DMS79 treated with DMSO at 0.1 percent for 48 hours (cell line): ENCODE measurements around the gene METAP1D.
A peak's percentile ranks its signal among the peaks of the same experiment; 100 is the strongest.

Experiments used
- DNase-seq: peaks from one replicate; lab custom pipeline; 2025; lab: John Stamatoyannopoulos, UW

METAP1D gene

GRCh38 chr2:172091761-172092566 lies 92.2 kb downstream of the METAP1D start:
- DNase-seq, result no peak

DNA sequence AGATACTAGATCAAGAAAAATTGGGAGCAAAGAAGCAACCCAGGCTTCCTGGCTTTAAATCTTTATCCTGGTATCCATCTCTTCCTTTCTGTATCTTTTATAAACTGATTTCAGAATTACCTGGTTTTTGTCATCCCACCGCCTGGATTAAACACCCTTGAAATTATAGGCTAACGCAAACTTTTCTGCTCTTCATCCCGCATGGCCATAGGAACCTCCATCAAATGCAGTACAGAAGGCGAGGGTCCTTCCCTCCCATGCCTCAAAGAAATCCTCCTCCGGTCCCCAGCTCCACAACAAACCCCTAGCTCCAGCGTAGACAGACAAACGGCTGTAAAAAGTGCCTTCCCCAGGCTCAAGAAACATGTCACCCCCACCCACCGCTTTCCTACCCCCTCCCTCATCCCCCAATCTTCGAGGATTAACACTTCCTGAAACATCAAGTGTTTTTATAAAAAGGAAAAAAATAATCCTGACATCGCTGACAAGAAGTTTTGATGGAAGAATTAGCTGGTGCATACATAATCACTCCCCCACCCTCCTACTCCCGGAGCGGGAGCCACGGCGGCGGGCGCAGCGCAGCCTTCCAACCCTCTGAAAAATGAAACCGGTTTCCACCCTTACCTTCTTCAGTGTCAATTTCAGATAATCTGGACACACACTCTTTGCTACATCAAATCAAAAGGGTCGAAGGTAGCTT lies 93.1 kb downstream of the METAP1D start:
- DNase-seq, result no peak

- no peak for DNase-seq
Observed at GRCh38 chr2:172093416-172094293, 93.9 kb downstream of the METAP1D start.

DNA sequence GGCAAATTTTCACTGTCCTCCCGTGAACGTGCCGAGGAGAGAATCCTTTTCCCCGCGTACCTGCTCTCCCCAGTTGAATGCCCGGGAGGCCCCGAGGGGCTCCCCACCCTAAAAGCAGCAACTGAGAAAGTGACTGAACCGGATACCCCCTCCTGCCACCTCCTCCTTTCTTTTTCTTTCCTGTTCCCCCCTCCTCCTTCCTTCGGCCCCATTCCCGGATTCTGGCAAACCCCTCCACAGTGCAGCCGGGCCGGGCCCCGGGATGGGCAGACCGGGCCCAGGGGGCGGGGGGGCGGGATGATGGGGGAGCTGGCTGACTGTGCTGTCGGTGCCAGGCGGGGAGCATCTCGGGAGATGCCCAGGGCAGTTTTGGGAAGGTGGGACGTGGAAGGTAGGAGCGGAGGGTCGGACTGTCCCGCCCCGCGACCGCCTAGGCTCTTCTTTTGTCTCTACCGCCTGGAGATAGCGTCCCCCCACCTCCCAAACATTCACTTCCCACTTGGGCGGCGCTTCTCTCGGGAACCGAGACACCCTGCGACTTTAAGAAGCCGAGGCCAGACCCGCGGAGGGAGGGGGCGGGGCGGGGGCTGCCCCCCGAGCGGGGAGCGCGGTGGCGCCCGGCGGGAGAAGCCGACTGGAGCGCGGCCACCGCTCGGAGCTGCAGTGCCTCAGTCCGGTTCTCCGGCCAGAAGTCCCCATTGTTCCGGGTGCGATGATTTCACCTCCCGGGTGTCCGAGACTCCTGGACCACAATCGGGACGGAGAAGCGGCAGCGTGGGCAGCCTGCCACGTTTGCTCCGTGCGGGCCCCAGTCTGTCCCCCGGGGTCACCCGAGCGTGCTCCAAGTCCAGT lies 94.8 kb downstream of the METAP1D start:
- no peak for DNase-seq

- DNase-seq, result peak; percentile 42
Observed at GRCh38 chr2:172095146-172095904, 95.6 kb downstream of the METAP1D start.

DNA sequence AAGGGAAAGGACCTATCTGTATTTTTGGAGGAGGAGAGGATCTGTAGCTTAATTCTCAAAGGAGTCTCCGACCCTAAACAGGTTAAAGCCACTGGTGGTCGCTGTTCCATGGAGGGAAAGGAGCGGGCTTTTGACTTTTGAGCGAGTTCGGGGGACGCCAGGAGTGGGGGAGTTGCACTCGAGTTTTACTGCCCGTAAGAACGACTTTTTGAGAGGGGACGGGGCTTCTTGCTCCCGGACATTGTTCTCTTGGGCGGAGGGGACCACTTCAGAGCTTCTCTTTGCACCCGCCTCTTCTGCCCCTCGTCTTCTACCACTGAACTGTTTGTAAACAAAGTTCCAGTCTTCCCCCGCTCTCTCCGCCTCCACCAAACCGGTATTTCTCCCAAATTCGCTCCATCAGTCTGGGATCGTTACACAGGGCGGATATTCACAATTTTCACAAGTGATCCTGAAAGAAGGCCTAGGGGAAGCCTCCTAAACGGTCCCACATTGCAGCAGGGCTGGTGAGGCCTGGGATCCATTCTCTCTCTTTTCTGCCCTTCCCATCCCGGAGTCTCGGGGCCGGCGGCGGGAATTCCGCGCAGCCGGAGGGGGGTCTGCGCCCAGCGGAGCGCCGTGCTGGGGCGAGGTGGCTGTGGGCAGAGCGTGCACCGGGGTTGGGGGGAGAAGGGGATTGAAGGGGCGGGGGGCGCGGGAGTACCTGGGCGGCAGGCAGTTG lies 96.3 kb downstream of the METAP1D start:
- peak; percentile 30 for DNase-seq

- peak; percentile 17 for DNase-seq
Observed at GRCh38 chr2:172096626-172097547, 97.1 kb downstream of the METAP1D start.

DNA sequence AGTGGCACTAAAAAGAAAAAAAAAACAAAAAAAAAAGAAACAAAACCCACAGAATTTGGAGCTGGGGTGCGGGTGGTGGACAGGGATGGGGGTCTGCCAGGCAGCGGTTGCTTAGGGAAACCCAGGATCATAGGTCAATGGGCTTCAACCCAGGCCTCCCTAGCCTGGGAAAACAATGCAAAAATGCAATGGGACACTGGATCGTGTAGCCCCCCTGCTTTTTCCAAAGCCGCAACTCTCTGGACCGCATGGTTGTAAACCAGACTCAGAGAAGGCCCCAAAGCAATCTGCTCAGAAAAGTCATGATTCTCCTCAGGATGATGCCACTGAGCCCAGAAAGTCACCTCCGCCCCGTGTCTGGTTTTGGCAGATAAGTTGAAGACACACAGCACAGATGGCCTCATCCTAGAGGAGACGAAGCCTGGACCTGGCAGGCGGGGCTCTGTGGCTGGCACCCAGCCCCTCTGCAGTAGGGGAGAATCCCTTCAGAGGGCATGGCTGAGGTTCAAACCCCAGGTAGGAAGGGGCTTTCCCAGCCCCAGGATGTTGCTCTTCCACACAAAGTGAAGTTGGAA lies 97.9 kb downstream of the METAP1D start:
- DNase-seq, result no peak

DNA sequence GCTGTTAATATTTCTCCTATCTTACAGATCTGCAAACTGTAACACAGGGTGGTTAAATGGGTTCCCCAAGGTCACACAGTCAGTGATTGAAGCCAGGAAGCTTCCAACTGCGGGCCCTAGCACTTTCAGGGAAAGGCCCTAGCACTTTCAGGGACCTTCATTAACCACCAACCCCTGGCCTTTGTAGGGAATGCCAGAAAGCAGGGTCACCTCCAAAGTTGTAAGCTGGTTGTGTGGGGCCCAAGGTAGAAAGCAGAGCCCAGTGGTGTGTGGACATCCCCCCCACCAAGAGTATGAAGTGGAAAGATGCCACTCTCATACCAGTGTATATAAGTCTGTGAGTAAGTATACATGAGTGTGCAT lies 98.5 kb downstream of the METAP1D start:
- no peak for DNase-seq

DNA sequence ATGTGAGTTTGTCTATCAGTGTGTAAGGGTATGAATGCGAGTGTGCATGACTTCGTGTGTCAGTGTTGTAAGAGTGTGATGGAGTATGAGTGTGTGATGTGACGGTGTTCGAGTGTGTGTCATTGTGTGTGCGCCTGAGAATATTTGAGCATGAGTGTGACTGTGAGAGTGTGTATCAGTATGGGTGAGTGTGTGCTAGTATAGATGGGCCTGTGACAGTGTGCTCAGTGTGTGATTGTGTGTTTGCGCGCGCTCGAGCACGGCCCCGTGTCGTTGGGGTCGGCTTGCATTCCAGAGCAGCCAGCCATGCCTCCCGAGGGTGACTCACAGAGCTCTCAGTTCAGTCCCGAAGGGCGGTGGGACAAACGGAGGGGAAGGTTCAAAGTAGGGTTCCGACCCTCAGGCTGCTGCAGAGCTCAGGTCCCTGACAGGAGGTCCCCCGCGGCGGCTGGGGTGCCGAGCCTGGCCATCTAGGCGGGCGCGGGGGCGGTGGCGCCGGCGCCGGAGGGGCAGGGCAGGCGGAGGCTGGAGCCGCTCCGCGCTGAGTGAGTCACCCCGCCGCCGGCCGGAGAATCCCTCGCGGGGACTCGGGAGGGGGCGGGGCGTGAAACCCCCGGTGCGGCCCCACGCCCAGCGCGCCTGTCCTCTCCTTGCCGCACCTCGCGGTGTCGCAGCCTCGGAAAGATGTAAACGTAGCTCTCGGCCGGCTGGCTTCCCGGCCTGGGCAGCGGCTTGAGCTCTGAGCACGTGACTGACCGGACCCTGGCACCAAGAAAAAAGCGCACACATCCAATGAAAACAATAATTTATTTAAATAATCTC lies 99.1 kb downstream of the METAP1D start:
- no peak for DNase-seq

- DNase-seq, result no peak
Observed at GRCh38 chr2:172099472-172100079, 99.8 kb downstream of the METAP1D start.

GRCh38 chr2:172100080-172100934 lies 100.6 kb downstream of the METAP1D start:
- no peak for DNase-seq

- DNase-seq, result no peak
Observed at GRCh38 chr2:172100935-172101820, 101.4 kb downstream of the METAP1D start.

- peak; percentile 62 for DNase-seq
Observed at GRCh38 chr2:172101821-172102390, 102.2 kb downstream of the METAP1D start.
